H9 (cell line): Measurements from ENCODE around the gene EIF4H. TPM values are rescaled to one million over a fixed set of nuclear protein-coding genes. Genes with fewer than 3 reads are reported as not detected.

ENCODE experiments used
- DNase-seq: peaks from one replicate; pipeline ENCODE4 v3.0.0-alpha.2; 2017
- H2AFZ ChIP-seq: one replicate; pipeline ENCODE4 v1.6.1; 2013; ENCODE audit warnings: mild to moderate bottlenecking, low read length, control low read depth, moderate library complexity
- H2AK5ac ChIP-seq: 2 replicates; pipeline ENCODE4 v1.6.1; 2013; ENCODE audit warnings: low read length, control low read depth, mixed read lengths; ENCODE audit not compliant: insufficient read length
- H2BK120ac ChIP-seq: one replicate; pipeline ENCODE4 v1.6.1; 2013; ENCODE audit warnings: low read depth, mild to moderate bottlenecking, low read length, control low read depth, inconsistent platforms; ENCODE audit not compliant: poor library complexity, severe bottlenecking
- H2BK12ac ChIP-seq: 2 replicates; pipeline ENCODE4 v1.6.1; 2013; ENCODE audit warnings: low read length, control low read depth, mixed read lengths, low read depth; ENCODE audit not compliant: insufficient read length
- H2BK15ac ChIP-seq: 2 replicates; pipeline ENCODE4 v1.6.1; 2013; ENCODE audit warnings: low read depth, low read length, control low read depth
- H2BK20ac ChIP-seq: one replicate; pipeline ENCODE4 v1.6.1; 2013; ENCODE audit warnings: low read depth, mild to moderate bottlenecking, low read length, control low read depth, inconsistent platforms; ENCODE audit not compliant: poor library complexity, severe bottlenecking
- H2BK5ac ChIP-seq: 2 replicates; pipeline ENCODE4 v1.6.1; 2013; ENCODE audit warnings: low read length, control low read depth, mixed read lengths; ENCODE audit not compliant: insufficient read length
- H3K14ac ChIP-seq: 2 replicates; pipeline ENCODE4 v1.6.1; 2013; ENCODE audit warnings: low read length, control low read depth; ENCODE audit not compliant: insufficient read depth
- H3K18ac ChIP-seq: 2 replicates; pipeline ENCODE4 v1.6.1; 2013; ENCODE audit warnings: low read depth, mild to moderate bottlenecking, mixed read lengths, low read length, control low read depth; ENCODE audit not compliant: insufficient read length
- H3K23ac ChIP-seq: 2 replicates; pipeline ENCODE4 v1.6.1; 2013; ENCODE audit warnings: low read length, control low read depth, mixed read lengths, low read depth; ENCODE audit not compliant: insufficient read length
- H3K23me2 ChIP-seq: 2 replicates; pipeline ENCODE4 v1.6.1; 2013; ENCODE audit warnings: low read depth, mild to moderate bottlenecking, mixed read lengths, low read length, control low read depth; ENCODE audit not compliant: insufficient read length, poor library complexity, severe bottlenecking
- H3K27ac ChIP-seq: 2 replicates; pipeline ENCODE4 v1.5.1; 2013; ENCODE audit warnings: low read length, control low read depth, mixed read lengths, low read depth; ENCODE audit not compliant: insufficient read length
- H3K27me3 ChIP-seq: 2 replicates; pipeline ENCODE4 v1.6.1; 2013; ENCODE audit warnings: low read length, control low read depth, inconsistent platforms; ENCODE audit not compliant: insufficient read depth
- H3K4ac ChIP-seq: 2 replicates; pipeline ENCODE4 v1.6.1; 2013; ENCODE audit warnings: low read depth, mild to moderate bottlenecking, control low read depth, inconsistent platforms, low read length, moderate library complexity
- H3K4me1 ChIP-seq: 2 replicates; pipeline ENCODE4 v1.6.1; 2013; ENCODE audit warnings: low read length, control low read depth, inconsistent platforms; ENCODE audit not compliant: insufficient read depth
- H3K4me2 ChIP-seq: 2 replicates; pipeline ENCODE4 v1.6.1; 2013; ENCODE audit warnings: low read length, control low read depth, mixed read lengths; ENCODE audit not compliant: insufficient read length, insufficient read depth
- H3K56ac ChIP-seq: 2 replicates; pipeline ENCODE4 v1.6.1; 2013; ENCODE audit warnings: low read depth, mild to moderate bottlenecking, mixed read lengths, low read length, control low read depth; ENCODE audit not compliant: insufficient read length
- H3K79me1 ChIP-seq: 2 replicates; pipeline ENCODE4 v1.6.1; 2013; ENCODE audit warnings: low read depth, mild to moderate bottlenecking, moderate library complexity, low read length, control low read depth, inconsistent platforms; ENCODE audit not compliant: insufficient read depth, poor library complexity, severe bottlenecking
- H3K79me2 ChIP-seq: 2 replicates; pipeline ENCODE4 v1.6.1; 2013; ENCODE audit warnings: low read length, control low read depth, inconsistent platforms; ENCODE audit not compliant: insufficient read depth
- H3K9ac ChIP-seq: 2 replicates; pipeline ENCODE4 v1.6.1; 2013; ENCODE audit warnings: low read length, control low read depth, mixed read lengths; ENCODE audit not compliant: insufficient read length; ENCODE audit errors: extremely low read depth
- H3K9me3 ChIP-seq: one replicate; pipeline ENCODE4 v1.6.1; 2013; ENCODE audit warnings: low read depth, low read length, inconsistent platforms; ENCODE audit not compliant: control insufficient read depth
- H3T11ph ChIP-seq: one replicate; pipeline ENCODE4 v1.6.1; 2013; ENCODE audit warnings: mild to moderate bottlenecking, low read length, control low read depth, inconsistent platforms
- H4K20me1 ChIP-seq: one replicate; pipeline ENCODE4 v1.6.1; 2013; ENCODE audit not compliant: control insufficient read depth, insufficient read length, insufficient read depth
- H4K5ac ChIP-seq: 2 replicates; pipeline ENCODE4 v1.6.1; 2013; ENCODE audit warnings: low read depth, mild to moderate bottlenecking, mixed read lengths, low read length, control low read depth; ENCODE audit not compliant: insufficient read length
- H4K8ac ChIP-seq: replicated peaks from 2 replicates; pipeline ENCODE4 v1.6.1; 2013; ENCODE audit warnings: low read length, control low read depth, mixed read lengths, low read depth; ENCODE audit not compliant: insufficient read length
- H4K91ac ChIP-seq: 2 replicates; pipeline ENCODE4 v1.6.1; 2013; ENCODE audit warnings: low read depth, mild to moderate bottlenecking, moderate library complexity, mixed read lengths, low read length, control low read depth; ENCODE audit not compliant: insufficient read length
- H3K27ac Mint-ChIP-seq, 3 experiments: 2 replicates in 2 of 3; 3 replicates in 1 of 3; pipeline ENCODE4 v1.8.0; 2020 to 2021; ENCODE audit warnings: mixed read lengths in 3 of 3, mild to moderate bottlenecking in 1 of 3, moderate library complexity in 1 of 3
- H3K27me3 Mint-ChIP-seq: 2 replicates; pipeline ENCODE4 v1.8.0; 2021; ENCODE audit warnings: low read depth, mild to moderate bottlenecking, moderate library complexity, mixed read lengths
- H3K36me3 Mint-ChIP-seq, 3 experiments: 2 replicates in 2 of 3; 3 replicates in 1 of 3; pipeline ENCODE4 v1.8.0; 2020 to 2021; ENCODE audit warnings: low read depth in 3 of 3, mixed read lengths in 3 of 3; ENCODE audit not compliant: insufficient read depth in 1 of 3
- H3K4me1 Mint-ChIP-seq, 2 experiments: 2 replicates each; pipeline ENCODE4 v1.8.0; 2020; ENCODE audit warnings: mixed read lengths in 2 of 2
- H3K4me3 Mint-ChIP-seq, 2 experiments: 2 replicates in 1 of 2; 3 replicates in 1 of 2; pipeline ENCODE4 v1.8.0; 2020 to 2021; ENCODE audit warnings: mild to moderate bottlenecking in 2 of 2, mixed read lengths in 2 of 2, moderate library complexity in 1 of 2
- H3K9me3 Mint-ChIP-seq, 2 experiments: 2 replicates in 1 of 2; 3 replicates in 1 of 2; pipeline ENCODE4 v1.8.0; 2020; ENCODE audit warnings: mild to moderate bottlenecking in 2 of 2, mixed read lengths in 2 of 2, moderate library complexity in 1 of 2
- WGBS: extraction: QIAGEN DNeasy Blood & Tissue Kit; methylation state at CpG from one replicate; pipeline ENCODE4 v1.1.7; 2013; ENCODE audit warnings: missing lambda C conversion rate, low lambda C conversion rate, mixed read lengths; ENCODE audit not compliant: insufficient read length; ENCODE audit errors: extremely low coverage; 5-methylcytosine and 5-hydroxymethylcytosine counted together
- total RNA-seq: library from RNA; stranded (reverse); gene quantifications from 2 replicates; pipeline ENCODE4 v1.2.1, GENCODE V29; 2021
- TF ChIP-seq, protein P1 (sequence below): fragments of 200-600 bp; sonication (generic); conservative IDR thresholded peaks from 3 replicates; pipeline ENCODE4 v1.8.0; 2021; ENCODE audit warnings: antibody characterized with exemption, mild to moderate bottlenecking

The EIF4H gene
- total RNA-seq, 1 experiment from 2014 or later, result 363 TPM

DNA sequence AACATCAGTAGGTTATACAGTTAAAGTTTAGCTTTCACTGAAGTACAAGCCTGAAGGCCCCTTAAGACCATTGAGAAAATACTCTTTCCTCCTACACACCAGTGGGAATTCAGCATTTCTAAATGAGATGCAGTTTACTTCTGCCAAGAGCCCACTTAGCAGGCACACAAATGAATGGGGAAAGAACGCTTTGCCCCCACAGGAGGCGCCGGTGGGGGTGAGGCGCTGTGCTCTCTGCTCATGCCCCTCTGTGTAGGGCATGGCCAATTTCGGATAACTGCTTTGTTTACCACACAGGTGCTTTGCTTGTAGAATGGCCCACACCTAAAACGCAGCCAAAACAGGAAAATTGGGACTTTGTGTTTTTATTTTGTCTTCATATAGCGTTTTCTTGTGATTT, 19.8 kb downstream of the EIF4H start:
- H3K23me2 ChIP-seq, result no peaks in the 10 kb centered on the region
- no peak overlapping the region for H2BK5ac ChIP-seq
- no peak overlapping the region for H3K18ac ChIP-seq
- H2BK12ac ChIP-seq, result no peak overlapping the region
- no peaks in the 10 kb centered on the region for H4K20me1 ChIP-seq
- no peak overlapping the region for H4K91ac ChIP-seq
- Mint-ChIP-seq H3K4me3 (no peak overlapping the region), H3K9me3 (no peaks in the 10 kb centered on the region), H3K27ac (no peak overlapping the region; a peak in 1 of 7 replicates), H3K36me3 (peaks cover 54 to 86% (median 81%) of the 10 kb centered on the region in 3 experiments), H3K4me1 (no peaks in the 10 kb centered on the region), H3K27me3 (no peaks in the 10 kb centered on the region; the same call in 1 of the 2 replicates)
- no peak overlapping the region for H3K27ac ChIP-seq
- no peaks in the 10 kb centered on the region for H3K9me3 ChIP-seq
- no peak overlapping the region for H3K4me2 ChIP-seq
- H3T11ph ChIP-seq, result no peak overlapping the region
- H3K14ac ChIP-seq, result no peak overlapping the region
- no peak overlapping the region for H3K9ac ChIP-seq
- no peak overlapping the region for H2AFZ ChIP-seq
- no peak overlapping the region for H2AK5ac ChIP-seq
- H2BK15ac ChIP-seq, result no peak overlapping the region
- H2BK120ac ChIP-seq, result no peak overlapping the region
- no peak overlapping the region for H2BK20ac ChIP-seq
- TF ChIP-seq, protein P1, sequence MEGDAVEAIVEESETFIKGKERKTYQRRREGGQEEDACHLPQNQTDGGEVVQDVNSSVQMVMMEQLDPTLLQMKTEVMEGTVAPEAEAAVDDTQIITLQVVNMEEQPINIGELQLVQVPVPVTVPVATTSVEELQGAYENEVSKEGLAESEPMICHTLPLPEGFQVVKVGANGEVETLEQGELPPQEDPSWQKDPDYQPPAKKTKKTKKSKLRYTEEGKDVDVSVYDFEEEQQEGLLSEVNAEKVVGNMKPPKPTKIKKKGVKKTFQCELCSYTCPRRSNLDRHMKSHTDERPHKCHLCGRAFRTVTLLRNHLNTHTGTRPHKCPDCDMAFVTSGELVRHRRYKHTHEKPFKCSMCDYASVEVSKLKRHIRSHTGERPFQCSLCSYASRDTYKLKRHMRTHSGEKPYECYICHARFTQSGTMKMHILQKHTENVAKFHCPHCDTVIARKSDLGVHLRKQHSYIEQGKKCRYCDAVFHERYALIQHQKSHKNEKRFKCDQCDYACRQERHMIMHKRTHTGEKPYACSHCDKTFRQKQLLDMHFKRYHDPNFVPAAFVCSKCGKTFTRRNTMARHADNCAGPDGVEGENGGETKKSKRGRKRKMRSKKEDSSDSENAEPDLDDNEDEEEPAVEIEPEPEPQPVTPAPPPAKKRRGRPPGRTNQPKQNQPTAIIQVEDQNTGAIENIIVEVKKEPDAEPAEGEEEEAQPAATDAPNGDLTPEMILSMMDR, result peak; percentile 29; the same call in 1 of the 3 replicates
- no CpG with 5 or more reads among the region's 7 CpGs for WGBS
- no peak for DNase-seq
- H4K5ac ChIP-seq, result no peak overlapping the region
- no peak overlapping the region for H3K4ac ChIP-seq
- H3K27me3 ChIP-seq, result no peaks in the 10 kb centered on the region
- peaks cover 5% of the 10 kb centered on the region for H3K79me1 ChIP-seq
- no peak overlapping the region for H4K8ac ChIP-seq
- peaks cover 3% of the 10 kb centered on the region; the same call in 1 of the 2 replicates for H3K79me2 ChIP-seq
- H3K4me1 ChIP-seq, result no peaks in the 10 kb centered on the region
- H3K23ac ChIP-seq, result no peak overlapping the region
- no peak overlapping the region for H3K56ac ChIP-seq
